GM12878 (cell line): ENCODE measurements around the gene INPP4B. TPM values are rescaled to one million over a fixed set of nuclear protein-coding genes. Genes with fewer than 3 reads are reported as not detected.

ENCODE experiments used
- ATAC-seq: fragments of 200-7000 bp; cut with Tn5 transposase; 3 replicates; pipeline ENCODE4 v1.9.1; 2020; ENCODE audit warnings: mild to moderate bottlenecking, moderate library complexity
- BruUV-seq: library from RNA; stranded (reverse); fragments of 400-500 nt; replicated peaks from 2 replicates; lab custom pipeline; 2021; lab: Mats Ljungman, UMichigan
- CTCF ChIA-PET: fragments of 300-600 bp; sonication (Branson Sonifier 250); formaldehyde crosslinking; extraction: SDS; loops from one replicate; lab custom pipeline; 2021; ENCODE audit warnings: inconsistent platforms; lab: Yijun Ruan, JAX
- POLR2A ChIA-PET: fragments of 350-600 bp; formaldehyde crosslinking; extraction: SDS; loops from one replicate; lab custom pipeline; 2021; ENCODE audit warnings: inconsistent platforms; lab: Charles Lee
- RAD21 ChIA-PET: fragments of 300-600 bp; sonication (Branson Sonifier 250); formaldehyde crosslinking; loops from one replicate; lab custom pipeline; 2023; ENCODE audit warnings: antibody characterized with exemption; ENCODE audit not compliant: unreplicated experiment; lab: Charles Lee
- SMC1A ChIA-PET: fragments of 300-600 bp; sonication (Branson Sonifier 250); formaldehyde crosslinking; loops from one replicate; lab custom pipeline; 2023; ENCODE audit not compliant: unreplicated experiment, uncharacterized antibody; lab: Charles Lee
- DNase-seq: peaks from one replicate; pipeline ENCODE4 v3.0.0-alpha.2; 2011; ENCODE audit warnings: low read depth, low spot score
- FAIRE-seq: peaks from 3 replicates; lab custom pipeline; 2011; peaks lifted over from hg19 to GRCh38; lab: Jason Lieb, UNC
- H2AFZ ChIP-seq: 2 replicates; pipeline ENCODE4 v1.6.0; 2011; ENCODE audit warnings: low read depth, low read length, control low read depth; ENCODE audit not compliant: control insufficient read depth
- H3K27ac ChIP-seq: 2 replicates; pipeline ENCODE4 v1.5.1; 2011; ENCODE audit warnings: control low read depth; ENCODE audit not compliant: control insufficient read depth, insufficient read depth
- H3K27me3 ChIP-seq, 2 experiments: replicated peaks in 1 of 2; 2 replicates each; pipeline versions ENCODE4 v1.6.0 to v1.6.1; 2011; ENCODE audit warnings: low read length in 1 of 2; ENCODE audit not compliant: control insufficient read depth in 2 of 2, insufficient read depth in 2 of 2
- H3K36me3 ChIP-seq, 2 experiments: 2 replicates each; pipeline ENCODE4 v1.5.1; 2011; ENCODE audit warnings: low read length in 1 of 2; ENCODE audit not compliant: control insufficient read depth in 2 of 2, insufficient read depth in 2 of 2
- H3K4me1 ChIP-seq: 2 replicates; pipeline ENCODE4 v1.6.1; 2011; ENCODE audit warnings: mild to moderate bottlenecking, low read length, moderate library complexity, mixed read lengths; ENCODE audit not compliant: control insufficient read depth, insufficient read depth
- H3K4me2 ChIP-seq: 2 replicates; pipeline ENCODE4 v1.6.0; 2011; ENCODE audit warnings: control low read depth; ENCODE audit not compliant: control insufficient read depth, insufficient read depth
- H3K4me3 ChIP-seq: fragments of 200-600 bp; sonication (generic); 2 replicates; pipeline ENCODE4 v1.5.1; 2016
- H3K79me2 ChIP-seq: 2 replicates; pipeline ENCODE4 v1.6.0; 2011; ENCODE audit warnings: low read length; ENCODE audit not compliant: control insufficient read depth, insufficient read depth
- H3K9ac ChIP-seq: 2 replicates; pipeline ENCODE4 v1.8.0; 2011; ENCODE audit warnings: low read length, control low read depth, mixed read lengths; ENCODE audit not compliant: control insufficient read depth, insufficient read depth
- H3K9me3 ChIP-seq: replicated peaks from 3 replicates; pipeline ENCODE4 v1.5.1; 2011; ENCODE audit warnings: mild to moderate bottlenecking, low read length; ENCODE audit not compliant: control insufficient read depth, insufficient read depth
- H4K20me1 ChIP-seq: 2 replicates; pipeline ENCODE4 v1.6.0; 2011; ENCODE audit not compliant: control insufficient read depth, insufficient read depth
- ASH2L ChIP-seq: fragments of 300-600, 200-600 bp; sonication (generic); IDR thresholded peaks from 2 replicates; pipeline ENCODE4 v1.6.1; 2017; ENCODE audit warnings: low read depth, mild to moderate bottlenecking, borderline replicate concordance
- FOXK2 ChIP-seq: fragments of 450-650 bp; IDR thresholded peaks from 2 replicates; pipeline ENCODE4 v1.6.1; 2017; ENCODE audit warnings: mild to moderate bottlenecking, moderate library complexity
- GABPA ChIP-seq: IDR thresholded peaks from 2 replicates; pipeline ENCODE4 v1.6.1; 2014; ENCODE audit warnings: antibody characterized with exemption, low read depth, mild to moderate bottlenecking, inconsistent platforms
- NFYA ChIP-seq: IDR thresholded peaks from 2 replicates; pipeline ENCODE4 v1.6.1; 2011; ENCODE audit warnings: low read depth, mild to moderate bottlenecking, low read length, improper control_type of control experiment, borderline replicate concordance
- NR2F1 ChIP-seq: fragments of 450-650 bp; conservative IDR thresholded peaks from 2 replicates; pipeline ENCODE4 v1.6.1; 2017; ENCODE audit warnings: mild to moderate bottlenecking
- POU2F2 ChIP-seq: IDR thresholded peaks from 3 replicates; pipeline ENCODE4 v1.6.1; 2011; ENCODE audit warnings: low read depth, mild to moderate bottlenecking, low read length, borderline replicate concordance
- SMAD5 ChIP-seq: IDR thresholded peaks from 2 replicates; pipeline ENCODE4 v1.6.1; 2016; ENCODE audit warnings: antibody characterized with exemption, low read depth
- SP1 ChIP-seq: IDR thresholded peaks from one replicate; pipeline ENCODE4 v1.6.1; 2011; ENCODE audit warnings: low read depth, low read length
- TBL1XR1 ChIP-seq: IDR thresholded peaks from 2 replicates; pipeline ENCODE4 v1.6.1; 2012; ENCODE audit warnings: low read depth, low read length, improper control_type of control experiment
- WGBS: methylation state at CpG from one replicate; pipeline ENCODE4 v1.1.6; 2016; ENCODE audit warnings: low lambda C conversion rate; ENCODE audit not compliant: insufficient replicate concordance, insufficient coverage; ENCODE audit errors: missing lambda C conversion rate; 5-methylcytosine and 5-hydroxymethylcytosine counted together
- in situ Hi-C: fragments of 300-500 bp; cut with MboI; formaldehyde crosslinking; loops from 9 replicates; pipeline ENCODE4 v1.14.3; 2018; ENCODE audit warnings: mixed read lengths
- intact Hi-C: fragments of 100-400 bp; cut with micrococcal nuclease; formaldehyde crosslinking; loops from one replicate; pipeline ENCODE4 v1.14.2; 2022; ENCODE audit not compliant: unreplicated experiment
- polyA plus RNA-seq, 11 experiments: library from polyadenylated mRNA; depleted of rRNA in 4 of 11; unstranded in 6 of 11; stranded (reverse) in 5 of 11; fragments of >200 nt; fragmentation: Nextera tagmentation in 4 of 11; fragmentation: Illumina TruSeq in 1 of 11; extraction: Ambion mirVana in 4 of 11; extraction: Trizol in 1 of 11; gene quantifications; 1 replicate in 1 of 11; 2 replicates in 10 of 11; pipeline versions ENCODE4 v1.2.1 to v1.2.3, GENCODE V29; 2011 to 2016; ENCODE audit warnings: inconsistent platforms in 2 of 11, missing spikeins in 2 of 11, low read depth in 1 of 11
- total RNA-seq, 4 experiments: library from RNA; depleted of rRNA in 3 of 4; stranded (reverse); fragments of >200 nt in 3 of 4; fragmentation: Illumina TruSeq in 1 of 4; extraction: Trizol in 1 of 4; gene quantifications; 2 replicates each; pipeline versions ENCODE4 v1.2.1 to v1.2.3, GENCODE V29; 2013 to 2021
- TF ChIP-seq, protein P1 (sequence below): IDR thresholded peaks from 2 replicates; pipeline ENCODE4 v1.6.1; 2012; ENCODE audit warnings: low read length, inconsistent platforms
- TF ChIP-seq, protein P2 (sequence below): IDR thresholded peaks from 2 replicates; pipeline ENCODE4 v1.6.1; 2011; ENCODE audit warnings: borderline replicate concordance, low read depth, mild to moderate bottlenecking, moderate library complexity, low read length; ENCODE audit not compliant: insufficient read depth, poor library complexity, severe bottlenecking
- TF ChIP-seq, protein P3 (sequence below), 3 experiments: IDR thresholded peaks in 2 of 3; conservative IDR thresholded peaks in 1 of 3; 2 replicates each; pipeline ENCODE4 v1.5.1; 2011; ENCODE audit warnings: low read depth in 3 of 3, low read length in 3 of 3, mild to moderate bottlenecking in 3 of 3, control low read depth in 2 of 3, moderate library complexity in 2 of 3, inconsistent platforms in 1 of 3, mixed read lengths in 1 of 3; ENCODE audit not compliant: control insufficient read depth in 2 of 3, insufficient read depth in 1 of 3; ENCODE audit errors: extremely low read depth in 1 of 3
- TF ChIP-seq, protein P4 (sequence below): fragments of 450-650 bp; IDR thresholded peaks from 2 replicates; pipeline ENCODE4 v1.6.1; 2017; ENCODE audit warnings: mild to moderate bottlenecking
- TF ChIP-seq, protein P5 (sequence below): fragments of 450-650 bp; IDR thresholded peaks from 2 replicates; pipeline ENCODE4 v1.6.1; 2016; ENCODE audit warnings: mild to moderate bottlenecking, moderate library complexity, borderline replicate concordance

Gene INPP4B
- total and polyA plus RNA-seq, 10 of the 15 experiments (the other 5 are each of a cell fraction or from before 2014, with no cell fraction given), result 0.53 to 11.2 (median 0.95) TPM

DNA sequence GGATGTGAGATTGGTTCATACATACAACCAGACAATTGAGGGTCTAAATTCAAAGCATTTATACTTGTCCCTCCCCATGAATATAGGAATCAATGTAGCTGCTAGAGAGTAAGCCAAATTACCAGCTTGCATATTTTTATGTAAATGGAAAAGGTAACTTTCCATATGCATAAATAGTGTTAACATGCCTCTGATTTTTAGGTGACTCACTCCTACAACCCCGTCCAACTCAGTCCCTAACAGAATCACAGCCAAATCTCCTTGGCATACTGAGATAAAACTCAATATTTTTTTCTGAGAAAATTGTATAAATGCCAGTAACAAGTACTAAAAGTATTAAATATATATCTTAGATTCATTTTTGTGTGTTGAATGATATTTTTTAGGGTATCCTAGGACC is 67.2 kb downstream of the INPP4B start:
- no peak overlapping the region for H3K27ac ChIP-seq
- in situ Hi-C loops (no loop called here), intact Hi-C loops (no loop called here)
- ChIA-PET RAD21 (no interaction called here), POLR2A (no interaction called here), SMC1A (interaction anchor here (0.7 kb wide), 1 partner anchor 472 kb away, joined by 3 read pairs; no protein-coding TSS in a partner anchor), CTCF (interaction anchor here (1.6 kb wide), 1 partner anchor 10 kb away, joined by 3 read pairs; no protein-coding TSS in a partner anchor)
- no peak overlapping the region for H3K4me2 ChIP-seq
- DNase-seq, result no peak
- H3K79me2 ChIP-seq, result no peaks in the 10 kb centered on the region
- no peaks in the 10 kb centered on the region for H3K9me3 ChIP-seq
- FAIRE-seq, result no peak
- no peak overlapping the region for H3K4me3 ChIP-seq
- no peak overlapping the region for H3K9ac ChIP-seq
- WGBS, result 0% methylated on average over 1 of the region's 1 CpG
- H3K36me3 ChIP-seq, result no peaks in the 10 kb centered on the region
- no peaks in the 10 kb centered on the region for H3K27me3 ChIP-seq
- BruUV-seq, result no TSS peak
- H4K20me1 ChIP-seq, result no peaks in the 10 kb centered on the region
- no peak for ATAC-seq
- H2AFZ ChIP-seq, result no peak overlapping the region
- H3K4me1 ChIP-seq, result no peaks in the 10 kb centered on the region
- TF ChIP-seq, protein P1, sequence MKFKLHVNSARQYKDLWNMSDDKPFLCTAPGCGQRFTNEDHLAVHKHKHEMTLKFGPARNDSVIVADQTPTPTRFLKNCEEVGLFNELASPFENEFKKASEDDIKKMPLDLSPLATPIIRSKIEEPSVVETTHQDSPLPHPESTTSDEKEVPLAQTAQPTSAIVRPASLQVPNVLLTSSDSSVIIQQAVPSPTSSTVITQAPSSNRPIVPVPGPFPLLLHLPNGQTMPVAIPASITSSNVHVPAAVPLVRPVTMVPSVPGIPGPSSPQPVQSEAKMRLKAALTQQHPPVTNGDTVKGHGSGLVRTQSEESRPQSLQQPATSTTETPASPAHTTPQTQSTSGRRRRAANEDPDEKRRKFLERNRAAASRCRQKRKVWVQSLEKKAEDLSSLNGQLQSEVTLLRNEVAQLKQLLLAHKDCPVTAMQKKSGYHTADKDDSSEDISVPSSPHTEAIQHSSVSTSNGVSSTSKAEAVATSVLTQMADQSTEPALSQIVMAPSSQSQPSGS, result no peak
- no peak for TF ChIP-seq NFYA
- TF ChIP-seq FOXK2, result no peak
- TF ChIP-seq, protein P2, sequence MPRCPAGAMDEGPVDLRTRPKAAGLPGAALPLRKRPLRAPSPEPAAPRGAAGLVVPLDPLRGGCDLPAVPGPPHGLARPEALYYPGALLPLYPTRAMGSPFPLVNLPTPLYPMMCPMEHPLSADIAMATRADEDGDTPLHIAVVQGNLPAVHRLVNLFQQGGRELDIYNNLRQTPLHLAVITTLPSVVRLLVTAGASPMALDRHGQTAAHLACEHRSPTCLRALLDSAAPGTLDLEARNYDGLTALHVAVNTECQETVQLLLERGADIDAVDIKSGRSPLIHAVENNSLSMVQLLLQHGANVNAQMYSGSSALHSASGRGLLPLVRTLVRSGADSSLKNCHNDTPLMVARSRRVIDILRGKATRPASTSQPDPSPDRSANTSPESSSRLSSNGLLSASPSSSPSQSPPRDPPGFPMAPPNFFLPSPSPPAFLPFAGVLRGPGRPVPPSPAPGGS, result no peak
- TF ChIP-seq ASH2L, result no peak
- no peak for TF ChIP-seq SMAD5
- no peak for TF ChIP-seq GABPA
- TF ChIP-seq POU2F2, result no peak
- TF ChIP-seq, protein P3, sequence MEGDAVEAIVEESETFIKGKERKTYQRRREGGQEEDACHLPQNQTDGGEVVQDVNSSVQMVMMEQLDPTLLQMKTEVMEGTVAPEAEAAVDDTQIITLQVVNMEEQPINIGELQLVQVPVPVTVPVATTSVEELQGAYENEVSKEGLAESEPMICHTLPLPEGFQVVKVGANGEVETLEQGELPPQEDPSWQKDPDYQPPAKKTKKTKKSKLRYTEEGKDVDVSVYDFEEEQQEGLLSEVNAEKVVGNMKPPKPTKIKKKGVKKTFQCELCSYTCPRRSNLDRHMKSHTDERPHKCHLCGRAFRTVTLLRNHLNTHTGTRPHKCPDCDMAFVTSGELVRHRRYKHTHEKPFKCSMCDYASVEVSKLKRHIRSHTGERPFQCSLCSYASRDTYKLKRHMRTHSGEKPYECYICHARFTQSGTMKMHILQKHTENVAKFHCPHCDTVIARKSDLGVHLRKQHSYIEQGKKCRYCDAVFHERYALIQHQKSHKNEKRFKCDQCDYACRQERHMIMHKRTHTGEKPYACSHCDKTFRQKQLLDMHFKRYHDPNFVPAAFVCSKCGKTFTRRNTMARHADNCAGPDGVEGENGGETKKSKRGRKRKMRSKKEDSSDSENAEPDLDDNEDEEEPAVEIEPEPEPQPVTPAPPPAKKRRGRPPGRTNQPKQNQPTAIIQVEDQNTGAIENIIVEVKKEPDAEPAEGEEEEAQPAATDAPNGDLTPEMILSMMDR (IDR thresholded peaks at IDR 0.05 in 2 of 3, conservative IDR thresholded peaks at IDR 0.05 in 1 of 3; ENCODE audit: control insufficient read depth in 2 of 3, extremely low read depth in 1 of 3, insufficient read depth in 1 of 3, low read depth in 3 of 3, low read length in 3 of 3), result no peak
- TF ChIP-seq, protein P4, sequence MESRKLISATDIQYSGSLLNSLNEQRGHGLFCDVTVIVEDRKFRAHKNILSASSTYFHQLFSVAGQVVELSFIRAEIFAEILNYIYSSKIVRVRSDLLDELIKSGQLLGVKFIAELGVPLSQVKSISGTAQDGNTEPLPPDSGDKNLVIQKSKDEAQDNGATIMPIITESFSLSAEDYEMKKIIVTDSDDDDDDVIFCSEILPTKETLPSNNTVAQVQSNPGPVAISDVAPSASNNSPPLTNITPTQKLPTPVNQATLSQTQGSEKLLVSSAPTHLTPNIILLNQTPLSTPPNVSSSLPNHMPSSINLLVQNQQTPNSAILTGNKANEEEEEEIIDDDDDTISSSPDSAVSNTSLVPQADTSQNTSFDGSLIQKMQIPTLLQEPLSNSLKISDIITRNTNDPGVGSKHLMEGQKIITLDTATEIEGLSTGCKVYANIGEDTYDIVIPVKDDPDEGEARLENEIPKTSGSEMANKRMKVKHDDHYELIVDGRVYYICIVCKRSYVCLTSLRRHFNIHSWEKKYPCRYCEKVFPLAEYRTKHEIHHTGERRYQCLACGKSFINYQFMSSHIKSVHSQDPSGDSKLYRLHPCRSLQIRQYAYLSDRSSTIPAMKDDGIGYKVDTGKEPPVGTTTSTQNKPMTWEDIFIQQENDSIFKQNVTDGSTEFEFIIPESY, result no peak
- no peak for TF ChIP-seq NR2F1
- TF ChIP-seq, protein P5, sequence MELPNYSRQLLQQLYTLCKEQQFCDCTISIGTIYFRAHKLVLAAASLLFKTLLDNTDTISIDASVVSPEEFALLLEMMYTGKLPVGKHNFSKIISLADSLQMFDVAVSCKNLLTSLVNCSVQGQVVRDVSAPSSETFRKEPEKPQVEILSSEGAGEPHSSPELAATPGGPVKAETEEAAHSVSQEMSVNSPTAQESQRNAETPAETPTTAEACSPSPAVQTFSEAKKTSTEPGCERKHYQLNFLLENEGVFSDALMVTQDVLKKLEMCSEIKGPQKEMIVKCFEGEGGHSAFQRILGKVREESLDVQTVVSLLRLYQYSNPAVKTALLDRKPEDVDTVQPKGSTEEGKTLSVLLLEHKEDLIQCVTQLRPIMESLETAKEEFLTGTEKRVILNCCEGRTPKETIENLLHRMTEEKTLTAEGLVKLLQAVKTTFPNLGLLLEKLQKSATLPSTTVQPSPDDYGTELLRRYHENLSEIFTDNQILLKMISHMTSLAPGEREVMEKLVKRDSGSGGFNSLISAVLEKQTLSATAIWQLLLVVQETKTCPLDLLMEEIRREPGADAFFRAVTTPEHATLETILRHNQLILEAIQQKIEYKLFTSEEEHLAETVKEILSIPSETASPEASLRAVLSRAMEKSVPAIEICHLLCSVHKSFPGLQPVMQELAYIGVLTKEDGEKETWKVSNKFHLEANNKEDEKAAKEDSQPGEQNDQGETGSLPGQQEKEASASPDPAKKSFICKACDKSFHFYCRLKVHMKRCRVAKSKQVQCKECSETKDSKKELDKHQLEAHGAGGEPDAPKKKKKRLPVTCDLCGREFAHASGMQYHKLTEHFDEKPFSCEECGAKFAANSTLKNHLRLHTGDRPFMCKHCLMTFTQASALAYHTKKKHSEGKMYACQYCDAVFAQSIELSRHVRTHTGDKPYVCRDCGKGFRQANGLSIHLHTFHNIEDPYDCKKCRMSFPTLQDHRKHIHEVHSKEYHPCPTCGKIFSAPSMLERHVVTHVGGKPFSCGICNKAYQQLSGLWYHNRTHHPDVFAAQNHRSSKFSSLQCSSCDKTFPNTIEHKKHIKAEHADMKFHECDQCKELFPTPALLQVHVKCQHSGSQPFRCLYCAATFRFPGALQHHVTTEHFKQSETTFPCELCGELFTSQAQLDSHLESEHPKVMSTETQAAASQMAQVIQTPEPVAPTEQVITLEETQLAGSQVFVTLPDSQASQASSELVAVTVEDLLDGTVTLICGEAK, result no peak
- TF ChIP-seq TBL1XR1, result no peak
- no peak for TF ChIP-seq SP1
